B cell (primary cell): ENCODE results near the gene DLG1. TPM values are rescaled to one million over a fixed set of nuclear protein-coding genes. Genes with fewer than 3 reads are reported as not detected.

Experiments
- ATAC-seq: fragments of 200-7000 bp; cut with Tn5 transposase; one replicate; pipeline ENCODE4 v1.10.0; 2021; ENCODE audit warnings: low read depth, mild to moderate bottlenecking, moderate number of reproducible peaks, moderate library complexity
- CTCF ChIA-PET: fragments of 350-600 bp; sonication (Branson Sonifier 250); formaldehyde crosslinking; loops from one replicate; lab custom pipeline; 2021; ENCODE audit warnings: antibody characterized with exemption, inconsistent platforms; lab: Charles Lee
- POLR2A ChIA-PET: fragments of 350-600 bp; sonication (Branson Sonifier 250); formaldehyde crosslinking; loops from one replicate; lab custom pipeline; 2021; ENCODE audit warnings: antibody characterized with exemption; lab: Charles Lee
- DNase-seq: peaks from one replicate; pipeline ENCODE4 v3.0.0; 2013
- H2AFZ ChIP-seq: 2 replicates; pipeline ENCODE4 v1.6.1; 2012; ENCODE audit warnings: mild to moderate bottlenecking, low read depth, low read length; ENCODE audit not compliant: insufficient read depth, poor library complexity, severe bottlenecking
- H3K27ac ChIP-seq, 2 donors: 1 replicate in 1 of 2; 2 replicates in 1 of 2; pipeline ENCODE4 v1.5.1; 2012 to 2013; ENCODE audit warnings: low read length in 2 of 2, mild to moderate bottlenecking in 2 of 2, moderate library complexity in 1 of 2
- H3K27me3 ChIP-seq, 4 experiments: fragments of 200-600 bp in 1 of 4; sonication (generic) in 1 of 4; replicated peaks in 1 of 4; 1 replicate in 2 of 4; 2 replicates in 2 of 4; pipeline versions ENCODE4 v1.6.1 to v1.7.0; 2013 to 2016; ENCODE audit warnings: low read length in 3 of 4, mild to moderate bottlenecking in 2 of 4, mixed read lengths in 1 of 4, moderate library complexity in 1 of 4; ENCODE audit not compliant: insufficient read depth in 4 of 4, control insufficient read depth in 3 of 4; ENCODE audit errors: control extremely low read depth in 1 of 4
- H3K36me3 ChIP-seq, 2 experiments: replicated peaks in 1 of 2; 1 replicate in 1 of 2; 2 replicates in 1 of 2; pipeline versions ENCODE4 v1.6.1 to v1.7.1; 2013; ENCODE audit warnings: low read length in 1 of 2; ENCODE audit not compliant: insufficient read depth in 2 of 2, control insufficient read depth in 1 of 2; ENCODE audit errors: control extremely low read depth in 1 of 2, extremely low read depth in 1 of 2
- H3K4me1 ChIP-seq, 2 donors: fragments of 200-600 bp in 1 of 2; sonication (generic) in 1 of 2; 1 replicate in 1 of 2; 2 replicates in 1 of 2; pipeline versions ENCODE4 v1.5.1 to v1.6.1; 2013 to 2017; ENCODE audit warnings: low read length in 2 of 2; ENCODE audit not compliant: control insufficient read depth in 2 of 2, insufficient read depth in 2 of 2
- H3K4me2 ChIP-seq: replicated peaks from 2 replicates; pipeline ENCODE3; 2012; ENCODE audit warnings: mild to moderate bottlenecking, low read depth, low read length; ENCODE audit not compliant: poor library complexity, severe bottlenecking
- H3K4me3 ChIP-seq, 5 experiments: fragments of 200-600 bp in 1 of 5; sonication (generic) in 1 of 5; 1 replicate in 3 of 5; 2 replicates in 2 of 5; pipeline versions ENCODE4 v1.5.1 to v1.7.0; 2011 to 2016; ENCODE audit warnings: low read length in 4 of 5, mild to moderate bottlenecking in 4 of 5, low read depth in 2 of 5, control low read depth in 1 of 5, moderate library complexity in 1 of 5; ENCODE audit not compliant: insufficient read depth in 1 of 5; ENCODE audit errors: control extremely low read depth in 1 of 5, extremely low read depth in 1 of 5
- H3K79me2 ChIP-seq: fragments of 200-600 bp; sonication (generic); one replicate; pipeline ENCODE4 v1.6.0; 2016; ENCODE audit warnings: low read length; ENCODE audit not compliant: control insufficient read depth, insufficient read depth
- H3K9ac ChIP-seq: fragments of 200-600 bp; sonication (generic); 2 replicates; pipeline ENCODE4 v1.6.1; 2017; ENCODE audit warnings: mild to moderate bottlenecking, low read length, moderate library complexity
- H3K9me3 ChIP-seq, 3 donors: one replicate each; pipeline versions ENCODE4 v1.6.1 to v1.7.1; 2013; ENCODE audit warnings: low read length in 2 of 3; ENCODE audit not compliant: control insufficient read depth in 2 of 3, insufficient read depth in 1 of 3; ENCODE audit errors: control extremely low read depth in 1 of 3
- H4K20me1 ChIP-seq: 2 replicates; pipeline ENCODE4 v1.6.0; 2012; ENCODE audit warnings: mild to moderate bottlenecking, low read length; ENCODE audit not compliant: insufficient read depth, control insufficient read depth, poor library complexity, severe bottlenecking
- H3K27ac Mint-ChIP-seq: one replicate; pipeline ENCODE4 v1.8.0; 2021; ENCODE audit warnings: mixed read lengths
- H3K27me3 Mint-ChIP-seq: one replicate; pipeline ENCODE4 v1.8.0; 2021; ENCODE audit warnings: mixed read lengths
- H3K4me1 Mint-ChIP-seq: one replicate; pipeline ENCODE4 v1.8.0; 2021; ENCODE audit warnings: mixed read lengths
- H3K4me3 Mint-ChIP-seq: one replicate; pipeline ENCODE4 v1.8.0; 2021; ENCODE audit warnings: mixed read lengths
- H3K9me3 Mint-ChIP-seq: one replicate; pipeline ENCODE4 v1.8.0; 2022; ENCODE audit warnings: mixed read lengths; ENCODE audit not compliant: insufficient read depth
- EZH2 ChIP-seq: IDR thresholded peaks from 2 replicates; pipeline ENCODE4 v1.6.1; 2012; ENCODE audit warnings: borderline replicate concordance, low read depth, mild to moderate bottlenecking, moderate library complexity, low read length; ENCODE audit not compliant: insufficient read depth, poor library complexity, severe bottlenecking
- WGBS: methylation state at CpG from one replicate; pipeline ENCODE4 v1.1.5; 2013; ENCODE audit warnings: missing lambda C conversion rate; ENCODE audit not compliant: insufficient coverage; 5-methylcytosine and 5-hydroxymethylcytosine counted together
- intact Hi-C: fragments of 100-400 bp; cut with micrococcal nuclease; formaldehyde crosslinking; loops from one replicate; pipeline ENCODE4 v1.10.0; 2022
- polyA plus RNA-seq: library from polyadenylated mRNA; depleted of rRNA; stranded (reverse); fragments of >200 nt; gene quantifications from 2 replicates; pipeline ENCODE4 v1.2.3, GENCODE V29; 2012
- total RNA-seq, 2 donors: library from RNA; stranded (reverse); fragments of 120-200 nt in 1 of 2; gene quantifications; 1 replicate in 1 of 2; 2 replicates in 1 of 2; pipeline versions ENCODE4 v1.2.3 to v1.2.4, GENCODE V29; 2013 to 2022
- TF ChIP-seq, protein P1 (sequence below): fragments of 200-600 bp; IDR thresholded peaks from one replicate; pipeline ENCODE4 v1.8.0; 2022; ENCODE audit warnings: antibody characterized with exemption, mild to moderate bottlenecking

The DLG1 gene
- total and polyA plus RNA-seq, 2 donors (not counting 1 experiment from before 2014, with no cell fraction given): 23.4 to 114 TPM

DNA sequence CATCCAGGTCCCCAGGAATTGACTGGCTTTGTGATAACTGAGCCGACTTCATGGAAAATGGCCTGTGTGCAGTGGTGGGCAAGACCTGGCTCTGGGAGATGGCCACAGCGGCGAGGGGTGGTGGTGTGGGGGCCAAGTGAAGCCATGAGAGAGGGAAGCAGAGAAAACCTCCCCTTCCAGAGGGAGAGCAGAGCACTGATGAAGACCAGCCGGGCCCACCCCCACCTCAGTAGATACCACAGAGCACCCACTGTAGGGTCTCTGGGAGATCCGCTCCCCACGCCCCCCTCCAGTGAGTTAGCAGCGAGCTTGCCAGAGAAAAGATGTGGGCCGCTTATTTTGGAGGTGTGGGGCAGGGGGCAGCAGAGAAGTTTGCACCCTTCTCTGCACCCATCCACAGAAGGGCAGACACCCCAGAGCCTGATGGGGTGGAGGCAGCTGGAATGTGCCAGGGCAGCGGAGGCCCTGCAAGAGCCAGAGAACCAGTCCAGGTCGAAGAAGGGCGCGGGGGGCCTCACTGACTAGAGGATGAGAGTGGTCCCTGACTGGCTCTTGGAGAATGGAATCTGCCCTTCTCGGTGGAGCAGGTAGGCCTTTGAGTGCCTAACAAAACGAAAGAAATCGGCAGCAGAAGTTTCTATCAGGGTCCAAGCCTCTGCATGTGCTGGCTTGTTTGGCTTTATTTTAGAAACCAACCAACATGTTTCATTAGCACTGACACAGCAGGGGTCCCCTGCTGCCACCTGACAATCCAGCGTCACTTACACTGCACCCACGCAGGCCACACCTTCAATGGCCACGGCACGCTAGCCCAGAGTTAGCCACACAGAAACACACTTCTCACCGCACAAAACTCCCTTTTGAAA is 297.1 kb downstream of the DLG1 start:
- TF ChIP-seq, protein P1, sequence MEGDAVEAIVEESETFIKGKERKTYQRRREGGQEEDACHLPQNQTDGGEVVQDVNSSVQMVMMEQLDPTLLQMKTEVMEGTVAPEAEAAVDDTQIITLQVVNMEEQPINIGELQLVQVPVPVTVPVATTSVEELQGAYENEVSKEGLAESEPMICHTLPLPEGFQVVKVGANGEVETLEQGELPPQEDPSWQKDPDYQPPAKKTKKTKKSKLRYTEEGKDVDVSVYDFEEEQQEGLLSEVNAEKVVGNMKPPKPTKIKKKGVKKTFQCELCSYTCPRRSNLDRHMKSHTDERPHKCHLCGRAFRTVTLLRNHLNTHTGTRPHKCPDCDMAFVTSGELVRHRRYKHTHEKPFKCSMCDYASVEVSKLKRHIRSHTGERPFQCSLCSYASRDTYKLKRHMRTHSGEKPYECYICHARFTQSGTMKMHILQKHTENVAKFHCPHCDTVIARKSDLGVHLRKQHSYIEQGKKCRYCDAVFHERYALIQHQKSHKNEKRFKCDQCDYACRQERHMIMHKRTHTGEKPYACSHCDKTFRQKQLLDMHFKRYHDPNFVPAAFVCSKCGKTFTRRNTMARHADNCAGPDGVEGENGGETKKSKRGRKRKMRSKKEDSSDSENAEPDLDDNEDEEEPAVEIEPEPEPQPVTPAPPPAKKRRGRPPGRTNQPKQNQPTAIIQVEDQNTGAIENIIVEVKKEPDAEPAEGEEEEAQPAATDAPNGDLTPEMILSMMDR: no peak
- no peak for TF ChIP-seq EZH2
- WGBS: 93% methylated on average over 13 of the region's 20 CpGs
- peaks cover 0 to 10% (median 0%) of the 10 kb centered on the region in 3 donors for H3K9me3 ChIP-seq
- no peak overlapping the region for H3K9ac ChIP-seq
- Mint-ChIP-seq H3K27me3 (peaks cover 12% of the 10 kb centered on the region), H3K4me1 (peaks cover 15% of the 10 kb centered on the region), H3K9me3 (no peaks in the 10 kb centered on the region), H3K27ac (peak overlapping the region; percentile 63), H3K4me3 (peak overlapping the region; percentile 89)
- peak overlapping the region; percentile 89 for H2AFZ ChIP-seq
- no peak overlapping the region for H3K4me3 ChIP-seq
- intact Hi-C loops: no loop called here
- H3K4me1 ChIP-seq: peaks cover 7 to 13% of the 10 kb centered on the region in 2 donors
- ChIA-PET CTCF (interaction anchor here (7.2 kb wide), 2 partner anchors 28 to 186 kb away, joined by 39 to 64 read pairs; partner anchors contain the start of gene MELTF), POLR2A (interaction anchor here (0.7 kb wide), 1 partner anchor 14 kb away, joined by 5 read pairs; no protein-coding TSS in a partner anchor)
- H3K27me3 ChIP-seq: peaks cover 0 to 10% (median 3%) of the 10 kb centered on the region in 4 experiments
- ATAC-seq (no peak), DNase-seq (peak; percentile 41)
- H3K36me3 ChIP-seq: no peaks in the 10 kb centered on the region
- no peak overlapping the region for H3K27ac ChIP-seq
- H3K79me2 ChIP-seq: no peaks in the 10 kb centered on the region
- H3K4me2 ChIP-seq: peak overlapping the region; percentile 96
- no peaks in the 10 kb centered on the region for H4K20me1 ChIP-seq

DNA sequence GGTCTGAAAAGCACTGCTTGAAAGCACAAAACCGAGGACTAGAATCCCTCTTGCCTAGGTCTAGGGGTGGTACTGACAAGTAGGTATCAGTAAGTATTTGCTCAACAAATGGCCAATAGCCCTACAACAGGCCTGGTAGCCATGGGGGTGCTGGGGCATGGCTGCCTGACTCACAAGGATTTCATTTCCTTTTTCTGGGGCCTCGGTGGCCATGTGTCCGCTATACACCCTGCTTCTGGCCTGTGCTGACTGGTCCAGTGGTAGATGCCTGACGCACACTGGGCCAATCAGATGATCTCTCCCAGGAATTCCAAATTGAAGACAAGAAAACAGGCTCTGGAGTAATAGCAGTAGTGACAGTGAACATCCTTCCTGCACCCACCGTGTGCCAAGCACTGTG is 298.2 kb downstream of the DLG1 start:
- Histone ChIP-seq H2AFZ (no peak overlapping the region), H4K20me1 (no peaks in the 10 kb centered on the region), H3K9ac (no peak overlapping the region), H3K4me1 (peaks cover 7 to 13% of the 10 kb centered on the region in 2 donors), H3K27me3 (peaks cover 0 to 7% (median 2%) of the 10 kb centered on the region in 4 experiments), H3K4me2 (no peak overlapping the region), H3K27ac (no peak overlapping the region), H3K4me3 (no peak overlapping the region), H3K9me3 (peaks cover 0 to 10% (median 0%) of the 10 kb centered on the region in 3 donors), H3K79me2 (no peaks in the 10 kb centered on the region), H3K36me3 (no peaks in the 10 kb centered on the region)
- Mint-ChIP-seq H3K27me3 (peaks cover 9% of the 10 kb centered on the region), H3K27ac (no peak overlapping the region), H3K4me1 (peaks cover 15% of the 10 kb centered on the region), H3K9me3 (no peaks in the 10 kb centered on the region), H3K4me3 (no peak overlapping the region)
- ChIA-PET CTCF (interaction anchor here (7.2 kb wide), 1 partner anchor 187 kb away, joined by 39 read pairs; no protein-coding TSS in a partner anchor), POLR2A (no interaction called here)
- DNase-seq (no peak), ATAC-seq (no peak)
- intact Hi-C loops: no loop called here
- WGBS: 65% methylated on average over 3 of the region's 5 CpGs
- TF ChIP-seq, protein P1: no peak
- no peak for TF ChIP-seq EZH2
